Measurements from ENCODE around the gene POLK. TPM values are rescaled to one million over a fixed set of nuclear protein-coding genes. Genes with fewer than 3 reads are reported as not detected.
"Not testable (repeated sequence)": the region's sequence is repeated elsewhere in the genome, so short reads cannot be mapped to it uniquely, and the experiment has no call there.

Gene POLK
- total RNA-seq, 1 donor from 2014 or later: 40.4 TPM

DNA sequence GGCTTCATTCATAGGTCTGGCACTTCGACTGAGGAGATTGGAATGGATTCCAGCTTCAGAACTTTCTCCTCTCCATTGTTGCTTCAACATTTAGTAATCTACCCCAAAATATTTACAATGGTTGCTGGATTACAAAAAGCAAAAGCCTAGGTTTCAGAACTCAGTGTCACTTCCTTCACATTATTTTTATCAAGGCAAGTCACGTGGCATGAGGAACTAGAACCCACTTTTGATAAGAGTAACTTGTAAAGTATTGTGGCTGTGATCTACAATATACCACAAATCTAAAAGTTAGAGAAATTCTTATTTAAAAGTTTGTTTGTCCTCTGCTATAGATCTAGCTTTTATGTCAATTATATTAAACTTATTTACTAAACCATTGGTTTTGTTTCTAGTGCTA lies 59.9 kb downstream of the POLK start:
- H3K4me3 Mint-ChIP-seq: no peak overlapping the region
- no peaks in the 10 kb centered on the region for H3K9me3 Mint-ChIP-seq
- no peak overlapping the region for H3K27ac Mint-ChIP-seq
- peaks cover 2% of the 10 kb centered on the region for H3K27me3 Mint-ChIP-seq
- intact Hi-C loops (cut with micrococcal nuclease): no loop called here
- H3K36me3 Mint-ChIP-seq (ENCODE audit: low read depth): peaks cover 33% of the 10 kb centered on the region
- DNase-seq: no peak
- peaks cover 32% of the 10 kb centered on the region for H3K4me1 Mint-ChIP-seq

DNA sequence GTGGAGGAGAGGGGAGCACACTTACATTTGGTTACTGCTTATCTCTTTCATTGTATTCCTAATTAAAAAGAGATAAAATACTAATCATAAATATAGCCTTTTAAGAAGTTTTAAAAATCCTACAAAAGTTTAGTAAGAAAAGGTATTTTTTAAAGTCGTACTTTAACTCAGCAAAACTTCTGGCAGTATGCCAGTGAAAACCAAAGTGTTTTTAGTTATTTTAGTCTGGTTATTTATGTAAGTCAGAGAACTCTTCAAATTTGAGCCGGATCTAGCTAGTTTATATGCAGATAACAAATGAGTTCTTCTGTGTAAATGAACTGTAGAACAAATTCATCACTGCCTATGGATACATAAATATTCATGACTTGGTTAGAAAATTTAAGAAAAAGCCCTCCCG lies 63.1 kb downstream of the POLK start:
- intact Hi-C loops (cut with micrococcal nuclease): loop anchor here (1.0 kb wide), 1 partner anchor 7 kb away; no protein-coding TSS in a partner anchor
- no peaks in the 10 kb centered on the region for H3K9me3 Mint-ChIP-seq
- H3K4me3 Mint-ChIP-seq: no peak overlapping the region
- peaks cover 20% of the 10 kb centered on the region for H3K4me1 Mint-ChIP-seq
- DNase-seq: no peak
- H3K27ac Mint-ChIP-seq: peak overlapping the region; percentile 81
- no peaks in the 10 kb centered on the region for H3K27me3 Mint-ChIP-seq
- H3K36me3 Mint-ChIP-seq (ENCODE audit: low read depth): peaks cover 43% of the 10 kb centered on the region

DNA sequence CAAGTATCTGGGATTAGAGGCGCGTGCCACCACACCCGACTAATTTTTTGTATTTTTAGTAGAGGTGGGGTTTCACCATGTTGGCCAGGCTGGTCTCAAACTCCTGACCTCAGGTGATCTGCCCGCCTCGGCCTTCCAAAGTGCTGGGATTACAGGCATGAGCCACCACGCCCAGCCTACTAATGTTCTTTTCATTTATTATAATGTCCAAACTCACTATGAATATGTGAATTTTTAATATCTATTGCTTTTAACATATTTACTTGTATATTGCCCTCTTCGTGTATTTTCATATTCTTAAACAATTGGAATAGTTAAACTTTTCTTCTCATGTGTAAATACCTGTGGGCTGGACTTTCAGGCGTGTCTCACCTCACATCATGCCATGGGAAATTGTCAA lies 66.6 kb downstream of the POLK start:
- H3K27ac Mint-ChIP-seq; intact Hi-C loops (cut with micrococcal nuclease); H3K27me3 Mint-ChIP-seq: not testable (repeated sequence)

DNA sequence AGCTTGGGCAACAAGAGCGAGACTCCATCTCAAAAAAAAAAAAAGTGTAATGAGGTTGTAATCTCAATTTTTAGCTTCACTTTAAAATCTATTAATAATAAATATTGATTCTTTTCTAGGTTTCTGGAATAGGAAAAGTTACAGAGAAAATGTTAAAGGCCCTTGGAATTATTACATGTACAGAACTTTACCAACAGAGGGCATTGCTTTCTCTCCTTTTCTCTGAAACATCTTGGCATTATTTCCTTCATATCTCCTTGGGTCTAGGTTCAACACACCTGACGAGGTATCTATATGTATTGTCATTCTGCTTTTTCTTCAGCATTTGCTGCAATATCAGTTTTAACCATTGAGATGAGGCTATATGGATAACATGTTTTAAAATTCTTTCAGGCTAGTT lies 73.0 kb downstream of the POLK start:
- no peak overlapping the region for H3K4me3 Mint-ChIP-seq
- no peak overlapping the region for H3K27ac Mint-ChIP-seq
- H3K27me3 Mint-ChIP-seq: no peaks in the 10 kb centered on the region
- peaks cover 36% of the 10 kb centered on the region for H3K36me3 Mint-ChIP-seq (ENCODE audit: low read depth)
- intact Hi-C loops (cut with micrococcal nuclease): no loop called here
- H3K9me3 Mint-ChIP-seq: no peaks in the 10 kb centered on the region
- peaks cover 3% of the 10 kb centered on the region for H3K4me1 Mint-ChIP-seq
- no peak for DNase-seq

More for the DNA sequence above, 66.6 kb downstream of the POLK start:
- Mint-ChIP-seq H3K36me3 (ENCODE audit: low read depth) (peaks cover 39% of the 10 kb centered on the region), H3K4me1 (peaks cover 15% of the 10 kb centered on the region)
- not testable (repeated sequence) for H3K9me3 Mint-ChIP-seq, H3K4me3 Mint-ChIP-seq, DNase-seq

DNA sequence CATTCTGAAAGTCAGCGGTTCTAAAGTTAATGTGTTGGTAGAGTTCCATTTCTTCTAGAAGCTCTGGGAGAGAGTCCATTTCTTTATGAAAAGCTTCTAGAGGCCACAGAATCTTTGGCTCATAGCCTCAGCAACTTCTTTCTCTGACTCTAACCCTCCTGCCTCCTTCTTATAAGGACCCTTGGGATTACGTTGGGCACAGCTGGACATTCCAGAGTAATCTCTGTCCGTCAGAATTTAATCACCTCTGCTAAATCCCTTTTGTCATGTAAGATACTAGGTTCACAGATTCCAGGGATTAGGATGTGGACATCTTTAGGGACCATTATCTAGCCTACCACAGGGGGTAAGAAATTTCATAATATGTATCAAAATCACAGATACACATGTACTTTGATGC lies 77.0 kb downstream of the POLK start:
- Mint-ChIP-seq H3K27me3 (no peaks in the 10 kb centered on the region), H3K27ac (no peak overlapping the region), H3K4me1 (no peaks in the 10 kb centered on the region), H3K4me3 (no peak overlapping the region), H3K36me3 (ENCODE audit: low read depth) (peaks cover 34% of the 10 kb centered on the region), H3K9me3 (no peaks in the 10 kb centered on the region)
- intact Hi-C loops (cut with micrococcal nuclease): no loop called here
- DNase-seq: no peak

DNA sequence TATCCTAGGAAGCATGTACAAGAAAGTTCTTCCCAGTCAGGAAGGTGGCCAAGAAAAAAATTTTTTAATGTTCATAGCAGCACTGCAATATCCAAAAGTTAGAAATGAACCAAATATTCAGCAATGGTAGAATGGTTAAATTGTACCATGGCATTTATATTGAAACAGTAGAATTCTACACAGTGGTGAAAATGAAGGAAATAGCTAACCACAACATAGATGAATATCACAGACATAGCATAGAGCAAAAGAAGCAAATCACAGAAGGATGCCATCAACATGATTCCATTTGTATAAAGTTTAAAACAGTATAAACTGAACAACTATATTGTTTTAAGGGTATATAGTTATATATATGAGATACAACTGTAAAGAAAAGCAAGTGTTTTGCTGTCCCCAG lies 88.8 kb downstream of the POLK start:
- Mint-ChIP-seq H3K4me3 (no peak overlapping the region), H3K27ac (no peak overlapping the region), H3K4me1 (peaks cover 23% of the 10 kb centered on the region), H3K9me3 (peaks cover 4% of the 10 kb centered on the region), H3K27me3 (no peaks in the 10 kb centered on the region), H3K36me3 (ENCODE audit: low read depth) (peaks cover 48% of the 10 kb centered on the region)
- intact Hi-C loops (cut with micrococcal nuclease): loop anchor here (2.0 kb wide), 1 partner anchor 34 kb away; no protein-coding TSS in a partner anchor
- DNase-seq: no peak

DNA sequence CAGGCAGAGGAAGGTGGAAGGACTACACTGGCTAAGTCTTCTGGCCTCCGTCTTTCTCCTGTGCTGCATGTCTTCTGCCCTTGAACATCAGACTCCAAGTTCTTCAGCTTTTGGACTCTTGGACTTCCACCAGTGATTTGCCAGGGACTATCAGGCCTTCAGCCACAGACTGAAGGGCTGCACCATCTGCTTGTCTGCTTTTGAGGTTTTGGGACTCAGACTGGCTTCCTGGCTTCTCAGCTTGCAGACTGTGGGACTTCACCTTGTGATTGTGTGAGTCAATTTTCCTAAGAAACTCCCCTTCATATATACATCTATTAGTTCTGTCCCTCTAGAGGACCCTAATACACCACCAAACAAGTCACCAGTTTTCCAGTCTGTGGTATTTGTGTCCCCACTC lies 89.9 kb downstream of the POLK start:
- peaks cover 42% of the 10 kb centered on the region for H3K36me3 Mint-ChIP-seq (ENCODE audit: low read depth)
- intact Hi-C loops (cut with micrococcal nuclease): loop anchor here (2.0 kb wide), 1 partner anchor 35 kb away; no protein-coding TSS in a partner anchor
- H3K9me3 Mint-ChIP-seq: peaks cover 4% of the 10 kb centered on the region
- H3K27ac Mint-ChIP-seq: no peak overlapping the region
- DNase-seq: peak; percentile 52
- H3K4me3 Mint-ChIP-seq: no peak overlapping the region
- no peaks in the 10 kb centered on the region for H3K27me3 Mint-ChIP-seq
- H3K4me1 Mint-ChIP-seq: peaks cover 24% of the 10 kb centered on the region

DNA sequence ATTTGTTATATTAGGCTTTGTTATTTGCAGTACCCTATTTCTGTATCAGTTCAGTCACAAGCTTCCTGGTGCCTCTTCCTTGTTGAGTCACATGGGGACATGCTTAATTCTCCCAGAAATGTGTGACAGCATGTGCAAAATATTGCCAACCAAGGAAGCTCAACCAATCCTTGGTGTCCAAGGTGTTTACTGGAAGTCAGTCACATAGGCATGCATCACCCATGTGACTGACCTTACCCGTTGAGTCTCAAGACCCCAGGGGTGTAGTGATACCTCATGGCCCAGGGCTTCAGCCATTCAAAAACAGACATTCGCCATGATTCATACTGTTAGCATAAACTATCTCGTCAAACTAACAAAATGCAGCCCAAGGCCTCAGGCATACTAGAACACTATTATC lies 90.3 kb downstream of the POLK start:
- Mint-ChIP-seq H3K4me3 (no peak overlapping the region), H3K4me1 (peaks cover 25% of the 10 kb centered on the region), H3K27ac (no peak overlapping the region), H3K27me3 (no peaks in the 10 kb centered on the region), H3K36me3 (ENCODE audit: low read depth) (peaks cover 38% of the 10 kb centered on the region), H3K9me3 (peaks cover 4% of the 10 kb centered on the region)
- DNase-seq: peak; percentile 48
- intact Hi-C loops (cut with micrococcal nuclease): loop anchor here (2.0 kb wide), 1 partner anchor 35 kb away; no protein-coding TSS in a partner anchor

DNA sequence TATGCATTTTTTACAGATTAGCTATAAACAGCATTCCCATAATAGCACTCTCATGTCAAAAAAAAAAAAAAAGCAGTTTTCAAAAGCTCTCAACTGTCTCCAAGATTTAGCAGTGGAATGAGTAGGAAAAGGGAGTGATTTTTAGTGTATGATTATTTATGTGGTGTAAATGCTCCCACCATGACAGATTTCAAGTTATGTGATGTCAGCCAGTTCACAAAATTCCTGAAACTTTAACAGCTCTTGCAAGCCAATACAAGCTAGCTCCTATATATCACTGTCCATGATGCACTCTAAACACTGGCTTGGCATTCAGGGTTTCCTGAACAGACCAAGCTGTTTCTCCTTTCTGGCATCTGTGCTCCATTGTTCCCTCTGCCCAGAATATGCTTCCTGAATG lies 91.7 kb downstream of the POLK start:
- DNase-seq: no peak

DNA sequence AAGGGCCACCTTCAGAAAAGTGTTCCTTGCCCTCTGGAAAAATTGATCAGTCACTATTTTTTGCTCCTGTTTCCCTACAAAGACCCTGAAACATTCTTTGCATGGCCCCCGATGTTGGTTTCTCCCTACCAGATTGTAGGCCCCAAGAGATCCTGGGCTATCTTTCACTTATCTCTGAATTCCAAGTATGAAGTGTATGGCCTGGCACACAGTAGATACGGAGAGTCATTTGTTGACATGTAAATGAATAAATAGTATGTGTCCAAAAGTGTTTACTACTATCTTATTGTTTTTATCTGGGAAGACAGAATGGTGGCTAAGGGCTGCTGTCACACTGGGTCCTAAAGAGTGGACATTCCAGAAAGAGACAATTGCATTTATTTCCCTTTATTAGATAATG lies 92.1 kb downstream of the POLK start:
- Mint-ChIP-seq H3K36me3 (ENCODE audit: low read depth) (peaks cover 38% of the 10 kb centered on the region), H3K27me3 (no peaks in the 10 kb centered on the region), H3K4me3 (no peak overlapping the region), H3K4me1 (peaks cover 25% of the 10 kb centered on the region), H3K9me3 (peaks cover 4% of the 10 kb centered on the region), H3K27ac (no peak overlapping the region)
- intact Hi-C loops (cut with micrococcal nuclease): no loop called here
- peak; percentile 36 for DNase-seq

More for the DNA sequence above, 91.7 kb downstream of the POLK start:
- peaks cover 40% of the 10 kb centered on the region for H3K36me3 Mint-ChIP-seq (ENCODE audit: low read depth)
- H3K27me3 Mint-ChIP-seq: no peaks in the 10 kb centered on the region
- no peak overlapping the region for H3K4me3 Mint-ChIP-seq
- intact Hi-C loops (cut with micrococcal nuclease): no loop called here
- peaks cover 25% of the 10 kb centered on the region for H3K4me1 Mint-ChIP-seq
- H3K9me3 Mint-ChIP-seq: peaks cover 4% of the 10 kb centered on the region
- no peak overlapping the region for H3K27ac Mint-ChIP-seq

DNA sequence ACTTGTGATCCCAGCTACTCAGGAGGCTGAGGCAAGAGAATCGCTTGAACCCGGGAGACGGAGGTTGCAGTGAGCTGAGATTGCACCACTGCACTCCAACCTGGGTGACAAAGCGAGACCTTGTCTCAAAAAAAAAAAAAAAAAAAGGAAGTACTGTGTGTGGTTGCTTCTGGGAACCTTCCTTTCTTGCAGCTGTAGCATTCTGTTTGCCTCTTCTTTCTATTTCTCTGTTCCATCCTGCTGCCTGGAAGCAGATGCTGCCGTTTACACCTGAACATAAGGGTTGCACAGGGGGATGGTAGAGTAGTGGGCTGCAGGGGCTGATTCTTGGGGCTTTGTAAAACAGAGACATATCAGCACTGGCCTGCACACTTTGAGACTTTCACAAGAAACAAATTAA lies 95.7 kb downstream of the POLK start:
- DNase-seq; intact Hi-C loops (cut with micrococcal nuclease); H3K9me3 Mint-ChIP-seq; H3K27me3 Mint-ChIP-seq; H3K27ac Mint-ChIP-seq; H3K4me3 Mint-ChIP-seq: not testable (repeated sequence)
- peaks cover 27% of the 10 kb centered on the region for H3K36me3 Mint-ChIP-seq (ENCODE audit: low read depth)
- peaks cover 12% of the 10 kb centered on the region for H3K4me1 Mint-ChIP-seq

DNA sequence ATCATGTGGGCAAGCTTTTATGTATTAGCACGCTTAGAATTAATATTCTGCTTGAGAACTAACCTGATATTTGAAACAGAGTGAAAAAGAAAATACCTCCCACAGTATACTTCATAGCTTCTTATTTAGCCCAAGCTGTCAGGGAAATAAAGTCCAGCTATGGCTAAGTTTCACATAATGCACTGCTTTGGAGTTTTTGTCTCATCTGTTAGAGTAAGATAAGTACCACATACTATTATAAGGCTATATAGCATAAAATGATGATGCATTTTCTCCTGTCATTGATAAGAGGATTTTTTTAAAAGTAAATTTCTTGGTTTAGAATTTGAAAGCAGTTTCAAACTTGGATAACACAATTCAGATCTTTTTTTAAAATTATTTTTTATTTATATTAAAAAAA lies 97.2 kb downstream of the POLK start:
- intact Hi-C loops (cut with micrococcal nuclease): no loop called here
- DNase-seq: no peak
- peaks cover 9% of the 10 kb centered on the region for H3K4me1 Mint-ChIP-seq
- H3K9me3 Mint-ChIP-seq: peaks cover 4% of the 10 kb centered on the region
- peaks cover 17% of the 10 kb centered on the region for H3K36me3 Mint-ChIP-seq (ENCODE audit: low read depth)
- peaks cover 5% of the 10 kb centered on the region for H3K27me3 Mint-ChIP-seq
- H3K27ac Mint-ChIP-seq: no peak overlapping the region
- no peak overlapping the region for H3K4me3 Mint-ChIP-seq

DNA sequence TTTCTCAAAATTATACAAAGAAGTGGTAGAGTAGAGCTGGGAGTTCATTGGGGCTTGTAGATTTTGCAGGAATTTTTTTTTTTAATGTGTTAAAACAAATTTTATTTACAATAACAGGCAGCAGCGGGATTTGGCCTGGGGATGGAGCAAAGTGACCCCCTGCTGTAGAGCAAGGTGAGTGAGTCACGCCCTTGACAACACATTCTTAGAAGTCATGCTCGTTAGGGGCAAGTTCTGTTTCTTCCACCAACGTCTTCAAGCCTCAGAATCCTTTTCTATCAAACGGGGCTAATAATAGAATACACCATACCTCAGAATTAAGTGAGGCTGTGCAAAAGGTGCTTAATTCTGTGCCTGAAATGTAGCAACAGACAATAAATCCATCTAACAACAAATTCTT lies 98.5 kb downstream of the POLK start:
- H3K4me1 Mint-ChIP-seq: peaks cover 4% of the 10 kb centered on the region
- H3K27ac Mint-ChIP-seq: no peak overlapping the region
- H3K36me3 Mint-ChIP-seq (ENCODE audit: low read depth): peaks cover 10% of the 10 kb centered on the region
- no peak for DNase-seq
- no peak overlapping the region for H3K4me3 Mint-ChIP-seq
- peaks cover under 1% of the 10 kb centered on the region for H3K9me3 Mint-ChIP-seq
- H3K27me3 Mint-ChIP-seq: peaks cover 5% of the 10 kb centered on the region
- intact Hi-C loops (cut with micrococcal nuclease): no loop called here

DNA sequence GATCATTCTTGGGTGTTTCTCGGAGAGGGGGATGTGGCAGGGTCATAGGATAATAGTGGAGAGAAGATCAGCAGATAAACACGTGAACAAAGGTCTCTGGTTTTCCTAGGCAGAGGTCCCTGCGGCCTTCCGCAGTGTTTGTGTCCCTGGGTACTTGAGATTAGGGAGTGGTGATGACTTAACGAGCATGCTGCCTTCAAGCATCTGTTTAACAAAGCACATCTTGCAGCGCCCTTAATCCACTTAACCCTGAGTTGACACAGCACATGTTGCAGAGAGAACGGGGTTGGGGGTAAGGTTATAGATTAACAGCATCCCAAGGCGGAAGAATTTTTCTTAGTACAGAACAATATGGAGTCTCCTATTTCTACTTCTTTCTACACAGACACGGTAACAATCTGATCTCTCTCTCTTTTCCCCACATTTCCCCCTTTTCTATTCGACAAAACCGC lies 99.2 kb downstream of the POLK start:
- H3K36me3 Mint-ChIP-seq (ENCODE audit: low read depth); H3K27ac Mint-ChIP-seq; H3K27me3 Mint-ChIP-seq; intact Hi-C loops (cut with micrococcal nuclease); H3K4me1 Mint-ChIP-seq; H3K9me3 Mint-ChIP-seq: not testable (repeated sequence)
- peak overlapping the region; percentile 13 for H3K4me3 Mint-ChIP-seq
- peak; percentile 34 for DNase-seq
